Stimulated activated CD4-positive, alpha-beta T cell treated with anti-CD3 and anti-CD28 coated beads, Interleukin-15, amount 100 ng/mL, for 1 hour (primary cell): Measurements from ENCODE around the gene NPY.

Experiments
- DNase-seq, 2 donors: peaks; one replicate each; pipeline ENCODE4 v3.0.0-alpha.2; 2020; ENCODE audit warnings: low read depth in 1 of 2, low spot score in 1 of 2

The NPY gene

DNA sequence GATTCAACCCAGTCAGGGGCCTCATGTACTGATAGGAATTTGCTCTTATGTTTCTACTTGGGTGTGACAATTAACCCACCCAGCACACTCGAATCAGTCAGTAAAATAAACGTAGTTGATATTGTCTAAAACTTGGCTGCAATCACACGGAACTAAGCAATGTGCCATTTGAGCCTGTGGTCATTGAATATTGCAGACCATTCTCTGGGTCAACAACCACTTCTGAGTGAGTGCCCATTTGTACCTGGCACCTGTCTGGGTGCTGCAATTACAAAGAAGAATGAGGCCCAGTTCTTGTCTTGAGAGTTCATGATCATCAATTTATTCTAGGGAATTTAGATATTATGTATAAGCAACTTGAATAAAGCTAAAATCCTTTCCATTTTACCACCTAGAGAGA lies 29.8 kb downstream of the NPY start:
- no peak for DNase-seq

DNA sequence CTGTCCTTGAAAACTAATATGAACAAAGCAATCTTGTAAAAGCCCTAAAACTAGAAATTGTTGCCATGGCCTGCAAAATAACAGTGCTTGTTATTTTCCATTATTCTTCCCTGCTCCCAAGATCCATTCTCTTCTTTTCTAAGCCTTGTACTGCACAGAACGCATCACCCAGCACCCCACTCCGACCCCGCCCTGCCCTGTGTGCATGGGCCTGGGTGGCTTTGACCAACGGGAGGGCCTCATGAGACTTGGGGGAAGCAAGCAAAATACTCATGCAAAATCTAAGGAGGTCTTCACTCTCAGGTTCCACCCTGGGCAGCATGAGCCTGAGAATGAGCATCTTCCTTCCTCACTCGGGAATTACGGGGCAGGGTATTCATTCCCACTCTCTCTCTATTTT lies 32.4 kb downstream of the NPY start:
- no peak for DNase-seq

DNA sequence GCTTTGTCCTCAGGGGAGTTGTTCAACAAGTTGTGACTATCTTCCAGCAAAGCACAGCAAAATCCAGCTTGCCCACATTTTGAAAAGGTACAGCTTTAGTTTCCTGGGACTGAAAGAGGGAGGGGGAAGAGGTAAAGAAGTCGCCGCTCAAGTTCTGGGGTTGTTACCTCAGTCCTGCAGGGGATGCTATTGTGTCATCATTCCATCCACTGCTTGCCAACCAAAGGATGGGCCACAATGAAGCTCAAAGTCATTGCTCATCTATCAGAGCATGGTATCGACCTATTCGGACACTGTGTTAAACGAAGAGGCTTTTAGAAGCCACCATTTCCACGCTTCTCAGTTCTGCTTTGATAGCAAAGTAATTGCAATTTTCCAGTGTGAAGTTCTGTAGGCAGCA lies 34.3 kb downstream of the NPY start:
- no peak for DNase-seq

DNA sequence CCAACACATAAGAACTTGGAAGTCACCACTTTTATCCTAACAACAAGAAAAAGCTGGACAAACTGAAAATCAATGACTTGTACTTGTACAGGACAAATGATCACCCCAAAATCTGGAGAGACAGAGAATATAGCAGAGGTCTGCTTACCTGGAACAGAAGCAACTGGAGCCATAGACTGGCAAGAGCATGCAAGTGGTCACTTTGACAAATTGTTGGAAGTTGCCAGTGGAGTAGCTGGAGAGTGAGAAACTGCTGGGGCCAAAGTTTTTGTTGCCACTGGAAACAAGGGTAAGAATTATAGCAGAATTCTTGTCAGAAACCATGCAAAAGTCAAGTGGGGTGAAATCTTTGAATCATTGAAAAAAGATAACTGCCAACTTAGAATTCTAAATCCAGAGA lies 35.2 kb downstream of the NPY start:
- DNase-seq = no peak

DNA sequence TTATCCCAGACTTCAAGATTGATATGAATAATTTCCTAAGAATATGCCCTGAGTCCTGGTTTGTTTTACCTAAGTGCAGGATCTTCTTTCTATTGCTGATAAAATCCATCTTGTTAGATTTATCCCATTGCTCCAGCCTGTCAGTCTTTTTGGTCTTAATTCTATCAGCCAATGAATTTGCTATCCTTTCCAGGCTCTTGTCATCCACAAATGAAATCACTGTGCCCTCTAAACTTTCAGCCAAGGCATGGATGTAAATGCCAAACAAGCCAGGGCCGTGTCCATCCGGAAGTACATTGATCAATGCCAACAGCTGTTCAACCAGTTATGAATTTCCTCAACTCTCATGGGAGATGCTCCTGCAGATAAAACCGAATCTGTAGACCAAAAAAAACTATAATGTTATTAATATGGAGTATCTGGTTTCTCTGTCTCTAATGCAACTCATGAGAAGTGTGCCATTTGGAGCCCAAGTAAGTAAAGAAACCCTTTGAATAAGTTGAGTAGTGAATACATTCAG lies 40.0 kb downstream of the NPY start:
- no peak for DNase-seq

DNA sequence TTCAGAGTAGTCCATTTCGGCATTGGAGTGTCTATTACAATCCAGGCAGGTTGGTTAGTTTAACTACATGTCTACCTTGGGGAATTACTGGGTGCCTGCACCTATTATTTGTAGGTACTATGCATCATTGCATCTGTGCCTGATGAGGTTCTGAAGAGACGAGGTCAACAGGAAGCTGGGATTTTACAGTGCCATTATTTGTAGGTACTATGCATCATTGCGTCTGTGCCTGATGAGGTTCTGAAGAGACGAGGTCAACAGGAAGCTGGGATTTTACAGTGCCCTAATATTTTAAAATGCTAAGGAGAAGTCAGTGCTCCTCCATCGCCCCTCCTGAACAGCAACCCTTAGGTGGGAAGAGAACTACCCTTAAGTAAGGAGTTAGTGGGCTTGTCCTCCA lies 41.7 kb downstream of the NPY start:
- DNase-seq = no peak

DNA sequence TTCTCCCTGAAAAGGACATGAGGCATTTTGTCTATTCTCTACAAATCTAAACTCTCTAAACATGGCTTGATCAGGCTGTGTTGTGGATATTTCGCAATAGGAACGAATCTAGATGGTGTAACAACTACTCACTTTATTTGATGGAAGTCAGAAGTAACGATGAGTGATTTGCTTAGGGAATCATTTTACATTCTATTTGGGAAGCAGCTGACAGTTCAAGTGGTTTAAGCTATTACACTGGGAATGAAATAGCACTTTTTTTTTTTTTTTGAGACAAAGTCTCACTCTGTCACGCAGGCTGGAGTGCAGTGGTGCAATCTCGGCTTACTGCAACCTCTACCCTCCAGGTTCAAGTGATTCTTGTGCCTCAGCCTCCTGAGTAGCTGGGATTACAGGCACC lies 44.1 kb downstream of the NPY start:
- no peak for DNase-seq

DNA sequence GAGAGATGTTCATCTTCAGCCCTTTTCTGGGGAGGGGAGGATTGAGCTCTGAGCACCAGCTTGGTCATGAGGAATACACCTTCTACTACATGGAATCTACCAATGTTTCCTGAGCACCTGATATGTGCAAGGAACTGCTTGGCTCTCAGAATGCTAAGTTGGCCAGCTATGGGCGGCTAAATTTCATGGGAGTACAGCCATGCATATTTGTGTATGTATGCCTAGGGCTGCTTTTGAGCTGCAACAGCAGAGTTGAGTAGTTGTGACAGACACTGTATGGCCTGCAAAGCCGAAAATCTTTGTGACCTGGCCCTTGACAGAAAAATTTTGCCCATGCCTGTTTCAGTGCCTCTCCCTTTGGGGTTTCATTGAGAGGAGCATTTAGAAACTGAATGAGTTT lies 44.9 kb downstream of the NPY start:
- DNase-seq = no peak

DNA sequence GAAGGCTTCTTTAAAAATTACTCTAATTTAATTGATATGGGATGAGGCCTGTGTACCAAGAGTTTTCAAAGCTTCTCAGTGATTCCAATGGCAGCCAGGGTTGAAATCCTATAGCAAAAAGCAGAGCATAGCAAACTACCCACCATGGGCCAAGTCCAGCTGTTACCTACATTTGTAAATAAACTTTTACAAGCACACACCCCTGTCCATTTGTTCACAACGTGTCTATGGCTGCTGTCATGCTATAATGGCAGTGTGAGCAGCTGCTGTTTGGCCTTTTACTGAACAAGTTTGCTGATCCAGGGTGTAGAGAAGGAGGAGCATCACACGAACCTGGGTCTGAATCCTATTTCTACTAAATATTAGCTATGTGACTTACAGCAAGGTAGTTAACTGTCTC lies 50.0 kb downstream of the NPY start:
- no peak for DNase-seq

DNA sequence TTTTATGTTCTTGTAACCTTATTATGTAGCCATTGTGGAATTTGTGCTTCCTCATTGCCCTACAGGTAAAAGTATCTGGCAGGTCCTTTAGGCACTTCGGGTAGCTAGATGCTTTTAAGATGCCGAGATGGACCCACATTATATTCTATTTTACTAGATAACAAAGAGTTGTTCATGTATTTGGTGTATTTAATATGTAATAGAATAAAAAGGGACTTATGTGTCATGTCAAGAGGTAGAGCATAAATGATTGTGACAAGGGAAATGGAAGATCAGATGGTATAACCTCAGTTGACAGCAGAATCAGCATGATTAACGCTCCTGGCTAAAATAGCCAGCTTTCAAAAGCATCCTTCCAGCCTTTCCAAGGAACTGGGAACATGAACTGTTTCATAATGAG lies 50.6 kb downstream of the NPY start:
- DNase-seq = no peak

DNA sequence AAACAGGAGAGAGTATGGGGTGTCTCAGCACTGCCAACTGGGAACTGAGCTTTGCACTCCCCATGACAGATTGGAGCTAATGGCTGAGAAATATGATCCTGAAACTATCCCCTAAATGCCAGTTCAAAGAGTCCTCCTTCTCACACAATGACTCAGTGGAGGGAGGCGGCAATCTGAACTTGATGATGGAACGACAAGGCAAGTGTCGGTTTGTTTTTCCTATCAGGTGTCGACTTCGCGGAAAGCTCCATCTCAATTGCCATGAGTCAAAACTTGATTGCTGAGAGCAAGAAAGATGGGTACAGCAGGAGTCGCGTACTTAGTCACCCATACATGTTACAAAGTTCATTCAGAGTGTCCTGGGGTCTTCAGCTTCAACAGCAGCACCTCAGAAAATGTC lies 52.5 kb downstream of the NPY start:
- DNase-seq = no peak

DNA sequence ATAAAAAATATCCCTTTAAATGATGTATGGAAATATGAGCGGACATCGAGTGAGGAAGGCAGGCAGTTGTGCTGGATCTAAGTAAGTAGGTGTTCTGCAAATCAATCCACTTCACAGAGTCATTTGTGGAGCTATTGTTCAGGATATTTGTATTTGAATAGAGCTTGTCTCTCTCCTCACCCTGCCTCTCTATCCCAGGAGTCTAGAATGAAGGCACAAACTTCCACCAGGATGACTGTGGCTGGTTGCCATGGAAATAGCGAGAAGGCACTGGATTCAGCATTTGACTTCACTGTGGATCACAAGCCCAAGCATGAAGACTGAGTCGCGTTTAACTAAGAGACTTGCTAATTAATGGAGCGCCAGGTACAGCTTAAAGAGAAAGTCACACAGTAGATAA lies 53.2 kb downstream of the NPY start:
- DNase-seq = no peak

DNA sequence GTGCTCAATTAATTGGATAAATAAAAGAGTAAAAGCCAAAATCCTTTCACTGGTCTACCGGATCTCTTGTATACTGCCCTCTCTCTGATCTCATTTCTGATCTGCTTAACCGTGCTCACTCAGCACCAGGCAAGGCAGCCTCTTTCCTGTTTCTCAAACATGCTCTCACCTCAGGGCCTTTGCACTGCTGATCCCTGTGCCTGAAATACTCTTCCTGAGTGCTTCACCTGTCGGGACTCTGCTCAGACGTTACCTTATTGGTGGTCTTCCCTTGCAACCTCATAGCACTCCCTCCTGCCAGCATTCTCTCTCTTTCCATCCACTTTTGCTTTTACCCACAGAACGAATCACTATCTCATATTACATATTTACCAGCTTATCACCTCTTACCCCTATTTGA lies 55.6 kb downstream of the NPY start:
- no peak for DNase-seq

DNA sequence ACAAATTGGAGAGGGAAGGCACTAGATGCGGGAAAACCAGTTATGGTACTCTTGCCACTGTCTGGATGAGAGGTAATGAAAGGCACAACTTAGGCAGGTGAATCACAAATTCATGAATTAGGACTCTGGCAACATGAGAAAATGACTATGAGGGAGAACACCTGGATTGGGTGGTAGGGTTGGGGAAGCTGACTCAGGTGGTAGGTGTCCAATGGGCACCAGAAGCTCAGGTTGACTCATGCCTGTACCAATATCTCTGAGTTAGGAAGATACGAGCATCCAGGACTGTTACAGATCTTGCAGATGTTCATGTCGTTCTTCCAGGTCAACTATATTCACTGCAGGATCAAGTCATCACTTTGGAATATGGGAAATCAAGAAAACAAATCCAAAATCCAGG lies 56.7 kb downstream of the NPY start:
- no peak for DNase-seq
